CD14-positive monocyte (primary cell): ENCODE results near the gene RHBDL1. TPM values are rescaled to one million over a fixed set of nuclear protein-coding genes. Genes with fewer than 3 reads are reported as not detected.

Experiments used
- DNase-seq, 3 donors: peaks; one replicate each; pipeline ENCODE4 v3.0.0-alpha.2; 2011 to 2022
- H2AFZ ChIP-seq: 2 replicates; pipeline ENCODE4 v1.6.0; 2012; ENCODE audit warnings: mild to moderate bottlenecking, low read depth, low read length, inconsistent platforms; ENCODE audit not compliant: insufficient read depth, poor library complexity, severe bottlenecking
- H3K27ac ChIP-seq, 2 donors: 1 replicate in 1 of 2; 2 replicates in 1 of 2; pipeline ENCODE4 v1.5.1; 2012 to 2013; ENCODE audit warnings: low read length in 2 of 2, control low read depth in 1 of 2, inconsistent platforms in 1 of 2, low read depth in 1 of 2, mild to moderate bottlenecking in 1 of 2
- H3K27me3 ChIP-seq, 2 donors: one replicate each; pipeline versions ENCODE4 v1.6.0 to v1.6.1; 2011 to 2013; ENCODE audit warnings: low read length in 2 of 2; ENCODE audit not compliant: control insufficient read depth in 2 of 2, insufficient read depth in 2 of 2
- H3K36me3 ChIP-seq, 2 donors: replicated peaks in 1 of 2; 1 replicate in 1 of 2; 2 replicates in 1 of 2; pipeline versions ENCODE4 v1.5.1 to v1.6.1; 2012 to 2013; ENCODE audit warnings: low read length in 2 of 2, control low read depth in 1 of 2, inconsistent platforms in 1 of 2, mild to moderate bottlenecking in 1 of 2; ENCODE audit not compliant: insufficient read depth in 2 of 2, control insufficient read depth in 1 of 2
- H3K4me1 ChIP-seq, 2 donors: 1 replicate in 1 of 2; 2 replicates in 1 of 2; pipeline versions ENCODE4 v1.5.1 to v1.6.1; 2012 to 2013; ENCODE audit warnings: low read length in 2 of 2, control low read depth in 1 of 2, inconsistent platforms in 1 of 2, mild to moderate bottlenecking in 1 of 2, moderate library complexity in 1 of 2; ENCODE audit not compliant: insufficient read depth in 2 of 2, control insufficient read depth in 1 of 2
- H3K4me2 ChIP-seq: replicated peaks from 2 replicates; pipeline ENCODE3; 2012; ENCODE audit warnings: low read length, moderate library complexity, mild to moderate bottlenecking; ENCODE audit not compliant: poor library complexity, severe bottlenecking; ENCODE audit errors: extremely low read depth
- H3K4me3 ChIP-seq, 3 experiments: fragments of 200-600 bp in 1 of 3; sonication (generic) in 1 of 3; replicated peaks in 1 of 3; 1 replicate in 2 of 3; 2 replicates in 1 of 3; pipeline ENCODE4 v1.5.1; 2011 to 2013; ENCODE audit warnings: low read length in 3 of 3, mild to moderate bottlenecking in 3 of 3, control low read depth in 2 of 3, low read depth in 2 of 3, inconsistent platforms in 1 of 3, moderate library complexity in 1 of 3
- H3K79me2 ChIP-seq: 2 replicates; pipeline ENCODE4 v1.6.0; 2012; ENCODE audit warnings: mild to moderate bottlenecking, control low read depth, inconsistent platforms, low read length, moderate library complexity; ENCODE audit not compliant: insufficient read depth
- H3K9ac ChIP-seq: 2 replicates; pipeline ENCODE4 v1.6.0; 2017; ENCODE audit warnings: low read length, mild to moderate bottlenecking; ENCODE audit not compliant: insufficient read depth, poor library complexity, severe bottlenecking
- H3K9me3 ChIP-seq, 2 donors: replicated peaks in 1 of 2; 1 replicate in 1 of 2; 2 replicates in 1 of 2; pipeline versions ENCODE4 v1.5.1 to v1.6.1; 2012 to 2013; ENCODE audit warnings: low read length in 2 of 2, control low read depth in 1 of 2; ENCODE audit not compliant: control insufficient read depth in 1 of 2, insufficient read depth in 1 of 2
- H4K20me1 ChIP-seq: 2 replicates; pipeline ENCODE4 v1.6.0; 2012; ENCODE audit warnings: mild to moderate bottlenecking, low read length, control low read depth, moderate library complexity; ENCODE audit not compliant: insufficient read depth
- H3K27ac Mint-ChIP-seq, 7 donors: one replicate each; pipeline ENCODE4 v1.8.0; 2020; ENCODE audit warnings: mild to moderate bottlenecking in 7 of 7, mixed read lengths in 7 of 7, moderate library complexity in 6 of 7, inconsistent platforms in 2 of 7
- H3K27me3 Mint-ChIP-seq, 3 donors: one replicate each; pipeline ENCODE4 v1.8.0; 2021 to 2022; ENCODE audit warnings: low read depth in 3 of 3, mild to moderate bottlenecking in 3 of 3, mixed read lengths in 3 of 3, moderate library complexity in 3 of 3, inconsistent platforms in 1 of 3
- H3K36me3 Mint-ChIP-seq, 2 donors: one replicate each; pipeline ENCODE4 v1.8.0; 2020; ENCODE audit warnings: mixed read lengths in 2 of 2, inconsistent platforms in 1 of 2, mild to moderate bottlenecking in 1 of 2
- H3K4me1 Mint-ChIP-seq: one replicate; pipeline ENCODE4 v1.8.0; 2020; ENCODE audit warnings: mild to moderate bottlenecking, mixed read lengths
- H3K4me3 Mint-ChIP-seq, 2 donors: one replicate each; pipeline ENCODE4 v1.8.0; 2020; ENCODE audit warnings: mild to moderate bottlenecking in 2 of 2, mixed read lengths in 2 of 2, moderate library complexity in 1 of 2
- H3K9me3 Mint-ChIP-seq, 7 donors: one replicate each; pipeline ENCODE4 v1.8.0; 2020 to 2022; ENCODE audit warnings: mixed read lengths in 7 of 7, mild to moderate bottlenecking in 6 of 7, moderate library complexity in 6 of 7, inconsistent platforms in 2 of 7
- CTCF ChIP-seq: fragments of 200-600 bp; IDR thresholded peaks from one replicate; pipeline ENCODE4 v1.8.0; 2022; ENCODE audit warnings: antibody characterized with exemption, mild to moderate bottlenecking
- WGBS: methylation state at CpG from one replicate; pipeline ENCODE4 v1.1.5; 2013; ENCODE audit warnings: missing lambda C conversion rate; ENCODE audit not compliant: insufficient coverage; 5-methylcytosine and 5-hydroxymethylcytosine counted together
- intact Hi-C, 2 donors: fragments of 100-400 bp; cut with micrococcal nuclease; formaldehyde crosslinking; loops; one replicate each; pipeline versions ENCODE4 v1.15.0 to v1.15.1; 2023
- polyA plus RNA-seq, 3 donors: library from polyadenylated mRNA; depleted of rRNA in 1 of 3; unstranded in 2 of 3; stranded (reverse) in 1 of 3; fragments of 300-500 nt in 2 of 3; fragments of >200 nt in 1 of 3; fragmentation: Illumina TruSeq in 2 of 3; gene quantifications; 1 replicate in 2 of 3; 2 replicates in 1 of 3; pipeline ENCODE4 v1.2.3, GENCODE V29; 2012 to 2021

RHBDL1 gene
- polyA plus RNA-seq, 3 donors, result 1.3 TPM; not detected in 2

GRCh38 chr16:726438-727290 is 51.2 kb downstream of the RHBDL1 start, which contains the start of the genes CCDC78 and HAGHL:
CCDC78 (minus strand) TSS chr16:726443; CDS start chr16:726367, 76 bp downstream.
HAGHL (plus strand) TSS chr16:727106; CDS start chr16:727510, 404 bp downstream.
- Mint-ChIP-seq H3K4me3 (peak within 1 kb of the TSS; percentile 79 to 82), H3K4me1 (peaks cover 9% of the 10 kb centered on the region), H3K27me3 (peaks cover 11 to 46% (median 20%) of the 10 kb centered on the region in 3 donors), H3K27ac (peak within 1 kb of the TSS in 1 of 7 donors; percentile 55), H3K36me3 (peaks cover 5 to 9% of the 10 kb centered on the region in 2 donors), H3K9me3 (no peaks in the 10 kb centered on the region)
- Histone ChIP-seq H3K9ac (peak within 1 kb of the TSS; percentile 53), H3K4me3 (peak within 1 kb of the TSS; percentile 12 to 77 (median 56)), H3K27ac (no peak within 1 kb of the TSS), H3K4me2 (peak within 1 kb of the TSS; percentile 94), H3K4me1 (peaks cover 21 to 33% of the 10 kb centered on the region in 2 donors), H4K20me1 (peaks cover 17% of the 10 kb centered on the region), H3K79me2 (no peaks in the 10 kb centered on the region), H3K36me3 (peaks cover 2 to 16% of the 10 kb centered on the region in 2 donors), H3K9me3 (no peaks in the 10 kb centered on the region), H2AFZ (peak within 1 kb of the TSS; percentile 70), H3K27me3 (peaks cover 3 to 35% of the 10 kb centered on the region in 2 donors)
- WGBS, result 3% methylated on average over 83 of the region's 88 CpGs
- peak in 1 of 3 donors; percentile 10 for DNase-seq
- intact Hi-C loops, result no loop called here
- no peak for TF ChIP-seq CTCF

- H3K27me3 ChIP-seq, result peaks cover 3 to 35% of the 10 kb centered on the region in 2 donors
- Mint-ChIP-seq H3K9me3 (no peaks in the 10 kb centered on the region), H3K4me1 (peaks cover 7% of the 10 kb centered on the region), H3K27me3 (peaks cover 11 to 46% (median 20%) of the 10 kb centered on the region in 3 donors), H3K4me3 (peak overlapping the region; percentile 67 to 73), H3K36me3 (peaks cover 10 to 16% of the 10 kb centered on the region in 2 donors), H3K27ac (no peak overlapping the region)
- H3K9ac ChIP-seq, result peak overlapping the region; percentile 53
- H3K27ac ChIP-seq, result no peak overlapping the region
- peaks cover 10% of the 10 kb centered on the region for H4K20me1 ChIP-seq
- WGBS, result under 1% methylated on average over 61 of the region's 61 CpGs
- H3K36me3 ChIP-seq, result peaks cover 7 to 24% of the 10 kb centered on the region in 2 donors
- H3K9me3 ChIP-seq, result no peaks in the 10 kb centered on the region
- H3K4me1 ChIP-seq, result peaks cover 16 to 27% of the 10 kb centered on the region in 2 donors
- peak overlapping the region; percentile 94 for H3K4me2 ChIP-seq
- TF ChIP-seq CTCF, result no peak
- H2AFZ ChIP-seq, result peak overlapping the region; percentile 70
- H3K79me2 ChIP-seq, result no peaks in the 10 kb centered on the region
- intact Hi-C loops, result no loop called here
- peak; percentile 18 to 33 (median 25) for DNase-seq
- peak overlapping the region; percentile 7 to 77 (median 56) for H3K4me3 ChIP-seq
Measured at GRCh38 chr16:727291-727977, 52.0 kb downstream of the RHBDL1 start.
